SK-N-SH (cell line): ENCODE data around the gene MON2. TPM values are rescaled to one million over a fixed set of nuclear protein-coding genes. Genes with fewer than 3 reads are reported as not detected.

Source experiments
- CTCF ChIA-PET: fragments of 300-600, 350-600 bp; formaldehyde crosslinking; extraction: SDS; loops from one replicate; lab custom pipeline; 2021; lab: Yijun Ruan, JAX
- POLR2A ChIA-PET: fragments of 350-600 bp; sonication (Branson Sonifier 250); formaldehyde crosslinking; extraction: SDS; loops from one replicate; lab custom pipeline; 2020; ENCODE audit warnings: antibody characterized with exemption, inconsistent platforms; lab: Yijun Ruan, JAX
- DNase-seq: peaks from one replicate; pipeline ENCODE4 v3.0.0; 2012
- H2AFZ ChIP-seq: fragments of 200-600 bp; sonication (generic); 2 replicates; pipeline ENCODE4 v1.8.1; 2016; ENCODE audit warnings: antibody characterized with exemption, mild to moderate bottlenecking, low read depth
- H3F3A ChIP-seq: fragments of 200-600 bp; sonication (generic); replicated peaks from 2 replicates; pipeline ENCODE3; 2016; ENCODE audit warnings: antibody characterized with exemption, mild to moderate bottlenecking; ENCODE audit not compliant: insufficient read depth
- H3K27ac ChIP-seq, 2 experiments: fragments of 200-500 bp in 1 of 2; fragments of 200-600 bp in 1 of 2; sonication (Bioruptor generic) in 1 of 2; sonication (generic), shearing (Covaris generic) in 1 of 2; 2 replicates each; pipeline versions ENCODE4 v1.5.1 to v1.6.1; 2014 to 2016; ENCODE audit warnings: low read depth in 2 of 2, inconsistent platforms in 1 of 2, low read length in 1 of 2, mild to moderate bottlenecking in 1 of 2, mixed read lengths in 1 of 2
- H3K27me3 ChIP-seq: fragments of 200-600 bp; sonication (generic), shearing (Covaris generic); 2 replicates; pipeline ENCODE4 v1.6.1; 2016; ENCODE audit warnings: mixed run types; ENCODE audit not compliant: insufficient read depth
- H3K36me3 ChIP-seq, 2 experiments: fragments of 200-500 bp in 1 of 2; fragments of 200-600 bp in 1 of 2; sonication (Bioruptor generic) in 1 of 2; sonication (generic) in 1 of 2; replicated peaks in 1 of 2; 2 replicates each; pipeline versions ENCODE3 to v1.5.1; 2014 to 2016; ENCODE audit warnings: low read length in 1 of 2, mild to moderate bottlenecking in 1 of 2; ENCODE audit not compliant: insufficient read depth in 2 of 2, control insufficient read depth in 1 of 2
- H3K4me1 ChIP-seq, 2 experiments: fragments of 200-500 bp in 1 of 2; fragments of 200-600 bp in 1 of 2; sonication (Bioruptor generic) in 1 of 2; sonication (generic), shearing (Covaris generic) in 1 of 2; 2 replicates each; pipeline versions ENCODE4 v1.5.1 to v1.6.1; 2014 to 2016; ENCODE audit warnings: low read depth in 1 of 2, low read length in 1 of 2, mixed run types in 1 of 2; ENCODE audit not compliant: insufficient read depth in 2 of 2, control insufficient read depth in 1 of 2
- H3K4me2 ChIP-seq: fragments of 200-600 bp; sonication (generic), shearing (Covaris generic); 2 replicates; pipeline ENCODE4 v1.6.1; 2017; ENCODE audit warnings: mixed run types
- H3K4me3 ChIP-seq, 2 experiments: fragments of 200-500 bp in 1 of 2; fragments of 200-600 bp in 1 of 2; sonication (Bioruptor generic) in 1 of 2; sonication (generic), shearing (Covaris generic) in 1 of 2; 2 replicates each; pipeline versions ENCODE4 v1.5.1 to v1.8.1; 2014 to 2016; ENCODE audit warnings: low read depth in 2 of 2, inconsistent platforms in 1 of 2, low read length in 1 of 2, mild to moderate bottlenecking in 1 of 2, mixed read lengths in 1 of 2, moderate library complexity in 1 of 2
- H3K79me2 ChIP-seq: fragments of 200-600 bp; sonication (generic); 2 replicates; pipeline ENCODE4 v1.8.1; 2017; ENCODE audit warnings: mild to moderate bottlenecking; ENCODE audit not compliant: insufficient read depth
- H3K9ac ChIP-seq: fragments of 200-600 bp; sonication (generic); 2 replicates; pipeline ENCODE4 v1.6.1; 2017; ENCODE audit warnings: mixed run types
- H3K9me2 ChIP-seq: fragments of 200-600 bp; sonication (generic); 2 replicates; pipeline ENCODE4 v1.6.1; 2017; ENCODE audit warnings: mixed run types
- H3K9me3 ChIP-seq: fragments of 200-600 bp; sonication (generic); 2 replicates; pipeline ENCODE4 v1.6.1; 2017; ENCODE audit warnings: mixed run types, mild to moderate bottlenecking, moderate library complexity
- H4K20me1 ChIP-seq: fragments of 200-600 bp; sonication (generic); 2 replicates; pipeline ENCODE4 v1.6.1; 2017; ENCODE audit warnings: mild to moderate bottlenecking, mixed run types; ENCODE audit not compliant: insufficient read depth
- CTCF ChIP-seq: fragments of 200-600 bp; sonication (generic); IDR thresholded peaks from 2 replicates; pipeline ENCODE4 v1.6.1; 2017; ENCODE audit warnings: antibody characterized with exemption, mild to moderate bottlenecking, moderate library complexity
- ELF1 ChIP-seq: IDR thresholded peaks from 2 replicates; pipeline ENCODE4 v1.4.0; 2012
- EZH2phosphoT487 ChIP-seq: fragments of 200-600 bp; sonication (generic); IDR thresholded peaks from 2 replicates; pipeline ENCODE4 v1.6.1; 2017; ENCODE audit warnings: low read depth, mixed run types, mild to moderate bottlenecking, antibody characterized with exemption, moderate library complexity, borderline replicate concordance
- FOXJ3 ChIP-seq: sonication (generic); formaldehyde crosslinking; IDR thresholded peaks from 2 replicates; pipeline ENCODE4 v1.5.1; 2020; ENCODE audit warnings: mild to moderate bottlenecking, missing genetic modification reagents
- FOXM1 ChIP-seq: IDR thresholded peaks from 2 replicates; pipeline ENCODE4 v1.4.0; 2012; ENCODE audit warnings: low read depth, mild to moderate bottlenecking
- GATA2 ChIP-seq: sonication (generic); formaldehyde crosslinking; IDR thresholded peaks from 2 replicates; pipeline ENCODE4 v1.5.0; 2020; ENCODE audit warnings: mild to moderate bottlenecking, missing genetic modification reagents
- IRF3 ChIP-seq: fragments of 150-350 bp; IDR thresholded peaks from 2 replicates; pipeline ENCODE4 v1.6.1; 2016; ENCODE audit warnings: mild to moderate bottlenecking, low read depth, low read length
- JUND ChIP-seq: IDR thresholded peaks from 2 replicates; pipeline ENCODE4 v1.4.0; 2012
- MEF2A ChIP-seq: IDR thresholded peaks from 2 replicates; pipeline ENCODE4 v1.4.0; 2012; ENCODE audit warnings: low read depth, borderline replicate concordance
- MXI1 ChIP-seq: IDR thresholded peaks from 2 replicates; pipeline ENCODE4 v1.6.1; 2012; ENCODE audit warnings: mild to moderate bottlenecking, low read depth, low read length, improper control_type of control experiment
- NFIC ChIP-seq: IDR thresholded peaks from 2 replicates; pipeline ENCODE4 v1.4.0; 2012; ENCODE audit warnings: borderline replicate concordance
- NRF1 ChIP-seq: IDR thresholded peaks from 2 replicates; pipeline ENCODE4 v1.6.1; 2012; ENCODE audit warnings: low read depth, mild to moderate bottlenecking, low read length
- POLR2AphosphoS5 ChIP-seq: IDR thresholded peaks from 2 replicates; pipeline ENCODE4 v1.6.1; 2012; ENCODE audit warnings: low read depth, low read length
- RAD21 ChIP-seq: IDR thresholded peaks from 2 replicates; pipeline ENCODE4 v1.6.1; 2012; ENCODE audit warnings: mild to moderate bottlenecking, low read length
- RCOR1 ChIP-seq: fragments of 150-350 bp; IDR thresholded peaks from 2 replicates; pipeline ENCODE4 v1.6.1; 2017; ENCODE audit warnings: antibody characterized with exemption, low read length
- REST ChIP-seq: IDR thresholded peaks from 2 replicates; pipeline ENCODE4 v1.6.1; 2012; ENCODE audit warnings: mild to moderate bottlenecking, low read depth, low read length, moderate library complexity
- RFX5 ChIP-seq: IDR thresholded peaks from 2 replicates; pipeline ENCODE4 v1.6.1; 2012; ENCODE audit warnings: mild to moderate bottlenecking, improper control_type of control experiment, low read length
- RXRA ChIP-seq: IDR thresholded peaks from 2 replicates; pipeline ENCODE4 v1.4.0; 2012; ENCODE audit warnings: low read depth, mild to moderate bottlenecking, borderline replicate concordance
- SIN3A ChIP-seq: IDR thresholded peaks from 2 replicates; pipeline ENCODE4 v1.6.1; 2012; ENCODE audit warnings: low read depth, mild to moderate bottlenecking, low read length, moderate library complexity, borderline replicate concordance
- SMC3 ChIP-seq: IDR thresholded peaks from 2 replicates; pipeline ENCODE4 v1.6.1; 2012; ENCODE audit warnings: low read depth, low read length, improper control_type of control experiment
- TEAD4 ChIP-seq: IDR thresholded peaks from 2 replicates; pipeline ENCODE4 v1.4.0; 2012; ENCODE audit warnings: mild to moderate bottlenecking, borderline replicate concordance; ENCODE audit not compliant: insufficient read depth
- USF1 ChIP-seq: IDR thresholded peaks from 2 replicates; pipeline ENCODE4 v1.4.0; 2012; ENCODE audit warnings: low read depth, borderline replicate concordance
- WGBS: methylation state at CpG from one replicate; pipeline ENCODE4 v1.1.6; 2017; ENCODE audit warnings: low lambda C conversion rate; 5-methylcytosine and 5-hydroxymethylcytosine counted together
- polyA plus RNA-seq, 3 experiments: library from polyadenylated mRNA; depleted of rRNA; stranded (reverse); fragments of >200 nt; gene quantifications; 2 replicates each; pipeline ENCODE4 v1.2.3, GENCODE V29; 2012

The MON2 gene
- polyA plus RNA-seq, 1 of the 3 experiments (the other 2 are of a cell fraction), result 4.4 TPM

- H3K79me2 ChIP-seq, result peaks cover 3% of the 10 kb centered on the region; the same call in 1 of the 2 replicates
- POLR2A ChIA-PET, result no interaction called here
- H3K9me3 ChIP-seq, result no peaks in the 10 kb centered on the region
- TF ChIP-seq RAD21, result no peak
- no peak for TF ChIP-seq FOXJ3 (CRISPR knock-in tag)
- TF ChIP-seq ELF1, result no peak
- no peak for TF ChIP-seq JUND
- no peak for TF ChIP-seq MEF2A
- no peak for TF ChIP-seq CTCF
- TF ChIP-seq SIN3A, result no peak
- no peak for TF ChIP-seq FOXM1
- no peaks in the 10 kb centered on the region for H3K27me3 ChIP-seq
- no peaks in the 10 kb centered on the region; a peak in 1 of 4 replicates for H3K4me1 ChIP-seq
- peaks cover 11 to 16% of the 10 kb centered on the region in 2 experiments for H3K36me3 ChIP-seq
- WGBS, result 95% methylated on average over 3 of the region's 3 CpGs
- H3K27ac ChIP-seq, result no peak overlapping the region
- no peak overlapping the region for H3K4me2 ChIP-seq
- H3K9ac ChIP-seq, result no peak overlapping the region
- no peaks in the 10 kb centered on the region for H3K9me2 ChIP-seq
- H4K20me1 ChIP-seq, result no peaks in the 10 kb centered on the region
- CTCF ChIA-PET, result no interaction called here
- H3F3A ChIP-seq, result peaks cover 7% of the 10 kb centered on the region
- no peak overlapping the region for H2AFZ ChIP-seq
- H3K4me3 ChIP-seq, result no peak overlapping the region
- DNase-seq, result no peak
Observed at GRCh38 chr12:62597253-62597652, 130.6 kb downstream of the MON2 start.

GRCh38 chr12:62598846-62599245 lies 132.2 kb downstream of the MON2 start:
- no peak overlapping the region for H3K4me2 ChIP-seq
- H3K9me2 ChIP-seq, result no peaks in the 10 kb centered on the region
- H3K27me3 ChIP-seq, result no peaks in the 10 kb centered on the region
- no peaks in the 10 kb centered on the region for H4K20me1 ChIP-seq
- 78% methylated on average over 3 of the region's 3 CpGs for WGBS
- TF ChIP-seq SMC3 (no peak), USF1 (no peak), TEAD4 (no peak), EZH2phosphoT487 (no peak), NFIC (no peak), RFX5 (no peak), RCOR1 (no peak), RAD21 (no peak), RXRA (no peak), GATA2 (CRISPR knock-in tag) (no peak), MEF2A (no peak), MXI1 (no peak), IRF3 (no peak), ELF1 (no peak), NRF1 (no peak), POLR2AphosphoS5 (no peak), REST (no peak)
- TF ChIP-seq, all 33 proteins: peak for 0
- Histone ChIP-seq H3K4me3 (no peak overlapping the region), H3K9ac (no peak overlapping the region), H3K4me1 (no peaks in the 10 kb centered on the region; a peak in 1 of 4 replicates), H2AFZ (no peak overlapping the region), H3K36me3 (peaks cover 0 to 2% of the 10 kb centered on the region in 2 experiments), H3K9me3 (no peaks in the 10 kb centered on the region), H3K79me2 (peaks cover 11% of the 10 kb centered on the region), H3K27ac (no peak overlapping the region), H3F3A (peaks cover 7% of the 10 kb centered on the region)
- ChIA-PET POLR2A (no interaction called here), CTCF (interaction anchor here (0.8 to 1.4 kb wide), 4 partner anchors 12 to 195 kb away, joined by 3 to 5 read pairs (median 4); no protein-coding TSS in a partner anchor)
- DNase-seq, result no peak
